GM19193 (cell line): Measurements from ENCODE around the gene IL20RA.

Experiments
- POLR2A ChIP-seq: IDR thresholded peaks from 4 replicates; pipeline ENCODE4 v1.6.1; 2011; ENCODE audit not compliant: insufficient read depth, insufficient read length; ENCODE audit errors: extremely low read depth

Gene IL20RA

DNA sequence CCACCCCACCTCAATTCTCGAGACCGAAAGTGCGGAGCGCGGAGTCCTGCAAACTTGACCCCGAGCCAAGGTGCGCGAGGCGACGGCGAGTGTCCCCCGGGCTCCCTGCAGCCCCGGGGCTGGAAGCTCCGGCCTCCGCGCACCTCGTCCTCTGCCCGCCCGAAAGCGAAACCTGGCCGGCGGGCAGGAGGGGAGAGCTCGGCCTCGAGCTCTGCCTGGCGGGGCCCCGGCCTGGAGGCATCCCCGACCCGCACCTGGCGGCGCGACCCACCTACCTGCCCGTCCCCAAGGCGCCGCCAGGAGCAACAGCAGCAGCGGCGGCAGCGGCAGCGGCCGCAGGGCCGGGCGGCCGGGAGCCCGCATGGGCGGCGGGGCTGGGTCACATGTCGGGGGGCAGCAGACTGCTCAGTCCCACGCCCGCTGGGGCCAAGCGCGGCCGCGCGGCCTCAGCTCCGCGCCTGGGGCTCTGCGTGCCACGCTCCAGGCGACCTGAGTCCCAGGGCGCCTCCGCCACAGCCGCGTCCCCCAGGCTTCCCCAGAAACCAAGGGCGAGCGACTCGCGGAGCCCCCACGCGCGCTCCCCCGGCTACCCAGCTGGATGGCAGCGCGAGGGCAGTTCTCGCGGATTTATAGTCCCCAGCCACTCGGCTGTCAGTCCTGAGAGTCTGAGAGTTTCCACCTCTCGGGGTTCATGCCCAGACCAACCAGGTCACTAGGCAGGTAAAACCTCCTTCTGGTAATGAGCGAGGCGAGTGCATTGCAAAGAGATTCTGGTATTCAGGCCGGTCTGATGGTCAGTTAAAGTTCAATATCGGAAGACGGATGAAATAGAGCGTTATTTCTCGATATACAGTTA, at the start of gene IL20RA:
IL20RA (minus strand) TSS at position 600 of the 856 bp plus-strand sequence; CDS start at position 363, 237 bp downstream.
- no peak for TF ChIP-seq POLR2A

- no peak for TF ChIP-seq POLR2A
Measured at GRCh38 chr6:137093183-137094069, 48.7 kb upstream of the IL20RA start.

DNA sequence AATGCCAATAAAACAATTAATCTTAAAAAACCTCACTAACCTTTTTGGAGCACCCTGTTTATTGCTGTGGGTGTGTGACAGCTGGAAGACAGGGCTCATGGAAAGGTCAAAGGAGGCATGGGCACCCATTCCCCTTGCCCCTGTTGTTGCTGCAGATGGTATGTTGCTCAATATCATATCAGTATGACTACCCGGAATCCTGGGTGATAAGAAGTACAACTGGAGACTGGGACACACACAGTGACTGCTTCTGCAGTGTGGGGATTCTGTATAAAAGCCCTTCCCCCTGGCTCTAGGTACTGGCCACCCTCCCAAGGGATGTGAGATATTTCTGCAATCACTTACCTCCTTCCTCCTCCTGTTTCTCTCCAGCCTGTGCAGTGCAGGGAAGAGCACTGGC, 47.3 kb upstream of the IL20RA start:
- no peak for TF ChIP-seq POLR2A

DNA sequence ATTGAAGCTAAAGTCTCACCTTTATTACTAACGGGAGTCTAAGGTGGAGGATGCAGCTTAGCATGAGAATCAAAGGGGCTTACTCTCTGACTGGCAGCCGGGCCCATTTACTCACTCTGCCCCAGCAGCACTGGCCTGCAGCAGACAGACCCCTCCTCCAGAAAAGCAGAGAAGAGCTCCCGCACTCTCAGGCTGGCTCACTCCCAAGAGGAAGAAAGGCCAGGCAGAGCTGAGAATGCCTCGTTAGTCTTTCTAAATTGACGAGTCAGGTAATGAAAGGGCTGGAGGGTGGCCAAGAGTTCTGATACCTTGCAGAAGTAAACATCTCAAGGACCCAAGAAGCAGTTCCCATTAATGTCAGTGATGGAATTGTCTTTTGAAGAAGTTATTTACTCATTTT, 44.5 kb upstream of the IL20RA start:
- TF ChIP-seq POLR2A: no peak

- no peak for TF ChIP-seq POLR2A
Measured at GRCh38 chr6:137087902-137088301, 43.1 kb upstream of the IL20RA start.

- TF ChIP-seq POLR2A: no peak
Measured at GRCh38 chr6:137086031-137086430, 41.3 kb upstream of the IL20RA start.

DNA sequence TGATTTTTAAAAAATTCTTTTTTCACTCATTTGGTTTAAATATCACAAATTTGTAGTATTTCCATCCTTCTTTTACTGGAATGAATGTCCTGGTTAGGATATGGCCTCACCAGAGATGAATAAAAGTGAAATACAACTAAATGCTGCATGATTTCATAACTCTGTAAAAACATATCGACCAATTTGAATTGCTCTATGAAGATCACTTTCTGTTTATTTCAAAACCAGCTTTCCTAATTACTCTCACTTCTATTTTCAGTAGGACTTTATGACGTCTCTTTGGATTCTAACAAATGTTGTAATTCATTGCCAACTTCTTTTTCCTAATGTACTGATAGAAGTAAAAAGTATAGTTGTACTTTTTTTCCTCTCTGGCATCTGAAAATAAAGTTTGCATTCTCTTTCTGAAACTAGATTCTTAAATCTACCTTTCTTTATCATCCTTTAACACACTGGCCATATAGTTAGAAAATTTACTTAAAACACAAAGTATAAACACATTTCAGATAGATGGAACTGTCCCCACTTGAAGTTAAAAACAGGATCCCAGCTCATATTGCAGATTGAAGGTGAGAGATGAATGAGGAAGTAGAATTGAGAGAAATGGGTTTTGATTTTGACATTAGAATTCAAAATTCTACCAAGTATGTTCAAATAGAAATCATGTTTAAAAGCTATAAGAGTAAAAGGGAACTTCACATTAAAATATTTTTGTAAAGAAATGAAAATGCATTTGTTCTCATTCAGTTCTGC, 40.3 kb upstream of the IL20RA start:
- TF ChIP-seq POLR2A: no peak

DNA sequence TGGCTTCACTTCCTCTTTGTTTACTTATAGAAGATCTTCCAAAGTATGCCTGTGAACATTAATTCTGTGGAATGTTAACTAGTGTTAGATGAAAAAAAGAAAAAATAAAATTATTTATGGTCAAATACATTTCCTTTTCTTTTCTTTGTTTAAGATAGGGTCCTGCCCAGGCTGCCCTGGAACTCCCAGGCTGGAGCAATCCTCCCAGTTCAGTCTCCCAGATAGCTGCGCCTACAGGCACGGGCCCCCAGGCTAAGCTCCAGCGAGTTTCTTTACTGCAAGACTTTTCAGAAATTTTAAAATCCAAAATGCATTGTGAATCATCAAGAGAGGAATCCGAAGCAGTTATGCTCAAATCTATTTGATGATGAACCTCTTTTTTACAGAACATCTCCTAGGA, 39.3 kb upstream of the IL20RA start:
- TF ChIP-seq POLR2A: no peak

- TF ChIP-seq POLR2A: no peak
Measured at GRCh38 chr6:137081997-137082396, 37.2 kb upstream of the IL20RA start.

GRCh38 chr6:137080711-137081110, 35.9 kb upstream of the IL20RA start:
- TF ChIP-seq POLR2A: no peak

- TF ChIP-seq POLR2A: no peak
Measured at GRCh38 chr6:137076277-137077068, 31.7 kb upstream of the IL20RA start.

DNA sequence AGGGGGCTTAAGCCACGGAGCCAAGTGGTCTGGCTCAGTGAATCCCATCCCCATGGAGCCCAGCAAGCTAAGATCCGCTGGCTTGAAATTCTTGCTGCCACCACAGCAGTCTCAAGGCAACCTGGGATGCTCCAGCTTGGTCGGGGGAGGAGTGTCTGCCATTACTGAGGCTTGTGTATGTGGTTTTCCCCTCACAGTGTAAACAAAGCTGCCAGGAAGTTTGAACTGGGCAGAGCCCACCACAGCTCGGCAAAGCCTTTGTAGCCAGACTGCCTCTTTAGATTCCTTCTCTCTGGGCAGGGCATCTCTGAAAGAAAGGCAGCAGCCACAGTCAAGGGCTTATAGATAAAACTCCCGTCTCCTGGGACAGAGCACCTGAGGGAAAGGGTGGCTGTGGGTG, 25.5 kb upstream of the IL20RA start:
- no peak for TF ChIP-seq POLR2A

GRCh38 chr6:137067399-137067798, 22.6 kb upstream of the IL20RA start:
- TF ChIP-seq POLR2A: no peak

- no peak for TF ChIP-seq POLR2A
Measured at GRCh38 chr6:137058037-137058436, 13.3 kb upstream of the IL20RA start.

DNA sequence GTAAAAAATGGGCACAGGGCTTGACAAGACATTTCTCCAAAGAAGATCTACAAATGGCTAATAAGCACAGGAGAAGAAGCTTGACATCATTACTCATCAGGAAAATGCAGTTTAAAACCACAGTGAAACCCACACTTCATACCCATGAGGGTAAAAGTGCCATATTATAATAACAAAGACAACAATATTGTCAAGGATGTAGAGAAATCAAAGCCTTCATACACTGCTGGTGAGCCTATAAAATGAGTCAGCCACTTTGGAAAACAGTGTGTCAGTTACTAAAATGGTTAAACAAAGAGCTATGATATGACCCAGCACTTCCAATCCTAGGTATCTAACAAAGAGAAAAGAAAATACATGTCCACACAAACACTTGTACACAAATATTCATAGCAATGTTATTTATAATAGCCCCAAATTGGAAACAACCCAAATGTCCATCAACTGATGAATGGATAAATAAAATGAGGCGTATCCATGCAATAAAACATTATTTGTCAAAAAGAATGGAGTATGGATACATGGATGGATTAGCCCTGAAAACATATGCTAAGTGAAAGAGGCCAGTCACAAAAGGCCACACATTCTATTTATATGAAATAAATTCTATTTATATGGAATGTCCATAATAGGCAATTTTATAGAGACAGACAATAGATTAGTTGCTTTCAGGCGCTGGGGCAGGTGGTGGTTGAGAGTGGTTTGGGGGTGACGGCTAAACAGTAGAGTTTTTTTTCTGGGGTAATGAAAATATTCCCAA, 11.5 kb upstream of the IL20RA start:
- TF ChIP-seq POLR2A: no peak
